Measurements from ENCODE around the gene RSPH9.

RSPH9 gene

GRCh38 chr6:43710576-43710975 lies 65.7 kb downstream of the RSPH9 start:
- DNase-seq (ENCODE audit: low read depth in 2 of 2), result no peak

GRCh38 chr6:43712579-43712978 lies 67.7 kb downstream of the RSPH9 start:
- no peak for DNase-seq (ENCODE audit: low read depth in 2 of 2)

GRCh38 chr6:43713643-43714310 lies 68.9 kb downstream of the RSPH9 start:
- no peak for DNase-seq (ENCODE audit: low read depth in 2 of 2)

- DNase-seq (ENCODE audit: low read depth in 2 of 2), result no peak
Observed at GRCh38 chr6:43714311-43715055, 69.6 kb downstream of the RSPH9 start.

- no peak for DNase-seq (ENCODE audit: low read depth in 2 of 2)
Observed at GRCh38 chr6:43715056-43715788, 70.4 kb downstream of the RSPH9 start.

- DNase-seq (ENCODE audit: low read depth in 2 of 2), result no peak
Observed at GRCh38 chr6:43716099-43716498, 71.3 kb downstream of the RSPH9 start.

- no peak for DNase-seq (ENCODE audit: low read depth in 2 of 2)
Observed at GRCh38 chr6:43717389-43717788, 72.6 kb downstream of the RSPH9 start.

- DNase-seq (ENCODE audit: low read depth in 2 of 2), result no peak
Observed at GRCh38 chr6:43717822-43718221, 73.0 kb downstream of the RSPH9 start.

- no peak for DNase-seq (ENCODE audit: low read depth in 2 of 2)
Observed at GRCh38 chr6:43718387-43719105, 73.7 kb downstream of the RSPH9 start.

- no peak for DNase-seq (ENCODE audit: low read depth in 2 of 2)
Observed at GRCh38 chr6:43719511-43719910, 74.7 kb downstream of the RSPH9 start.

- no peak for DNase-seq (ENCODE audit: low read depth in 2 of 2)
Observed at GRCh38 chr6:43720999-43721398, 76.2 kb downstream of the RSPH9 start.

All from stimulated activated CD8-positive, alpha-beta memory T cell treated with anti-CD3 and anti-CD28 coated beads, Interleukin-7, amount 100 ng/mL, for 4 hours (primary cell).